ENCODE measurements around the gene CTU1.

DNA sequence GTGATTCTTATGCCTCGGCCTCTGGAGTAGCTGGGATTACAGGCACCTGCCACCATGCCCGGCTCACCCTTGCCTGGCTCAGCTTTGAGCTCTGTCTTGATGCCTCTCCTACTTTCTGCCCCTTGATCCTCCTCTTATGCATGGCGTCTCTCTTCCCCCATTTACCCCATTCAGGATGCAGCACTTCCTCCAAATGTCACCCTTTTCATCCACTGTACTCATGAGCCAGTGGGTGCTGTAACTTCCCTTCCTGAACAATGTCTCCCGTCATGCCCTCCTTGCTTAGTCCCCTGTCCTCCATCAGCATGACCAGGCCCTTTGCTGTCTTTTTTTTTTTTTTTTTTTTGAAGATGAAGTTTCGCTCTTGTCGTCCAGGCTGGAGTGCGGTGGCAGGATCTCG, 13.0 kb upstream of the CTU1 start:
- TF ChIP-seq, protein P1, sequence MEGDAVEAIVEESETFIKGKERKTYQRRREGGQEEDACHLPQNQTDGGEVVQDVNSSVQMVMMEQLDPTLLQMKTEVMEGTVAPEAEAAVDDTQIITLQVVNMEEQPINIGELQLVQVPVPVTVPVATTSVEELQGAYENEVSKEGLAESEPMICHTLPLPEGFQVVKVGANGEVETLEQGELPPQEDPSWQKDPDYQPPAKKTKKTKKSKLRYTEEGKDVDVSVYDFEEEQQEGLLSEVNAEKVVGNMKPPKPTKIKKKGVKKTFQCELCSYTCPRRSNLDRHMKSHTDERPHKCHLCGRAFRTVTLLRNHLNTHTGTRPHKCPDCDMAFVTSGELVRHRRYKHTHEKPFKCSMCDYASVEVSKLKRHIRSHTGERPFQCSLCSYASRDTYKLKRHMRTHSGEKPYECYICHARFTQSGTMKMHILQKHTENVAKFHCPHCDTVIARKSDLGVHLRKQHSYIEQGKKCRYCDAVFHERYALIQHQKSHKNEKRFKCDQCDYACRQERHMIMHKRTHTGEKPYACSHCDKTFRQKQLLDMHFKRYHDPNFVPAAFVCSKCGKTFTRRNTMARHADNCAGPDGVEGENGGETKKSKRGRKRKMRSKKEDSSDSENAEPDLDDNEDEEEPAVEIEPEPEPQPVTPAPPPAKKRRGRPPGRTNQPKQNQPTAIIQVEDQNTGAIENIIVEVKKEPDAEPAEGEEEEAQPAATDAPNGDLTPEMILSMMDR (IDR thresholded peaks at IDR 0.05; ENCODE audit: low read depth, low read length): no peak
- TF ChIP-seq POLR2A (IDR thresholded peaks at IDR 0.05; ENCODE audit: extremely low read depth, insufficient read length): no peak
